ENCODE data around the gene ZFP57. TPM values are rescaled to one million over a fixed set of nuclear protein-coding genes. Genes with fewer than 3 reads are reported as not detected.
"Not testable (repeated sequence)": the region's sequence is repeated elsewhere in the genome, so short reads cannot be mapped to it uniquely, and the experiment has no call there.

The ZFP57 gene
- total and polyA plus RNA-seq, 7 donors: 0.03 TPM; not detected in 6

DNA sequence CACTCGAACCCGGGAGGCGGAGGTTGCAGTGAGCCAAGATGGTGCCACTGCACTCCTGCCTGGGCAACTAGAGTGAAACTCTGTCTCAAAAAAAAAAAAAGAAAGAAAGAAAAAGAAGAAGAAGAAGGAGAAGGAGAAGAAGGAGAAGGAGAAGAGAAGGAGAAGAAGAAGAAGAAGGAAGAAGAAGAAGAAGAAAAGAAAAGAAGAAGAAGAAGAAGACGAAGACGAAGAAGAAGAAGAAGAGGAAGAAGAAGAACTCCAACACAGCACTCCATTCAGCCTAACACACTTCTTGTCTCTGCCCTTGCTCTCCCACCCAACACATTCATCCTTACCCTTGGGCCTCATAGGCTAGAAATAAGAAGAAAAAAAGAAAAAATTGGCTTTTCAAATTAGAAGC, 6.9 kb downstream of the ZFP57 start:
- TF ChIP-seq, protein P1, sequence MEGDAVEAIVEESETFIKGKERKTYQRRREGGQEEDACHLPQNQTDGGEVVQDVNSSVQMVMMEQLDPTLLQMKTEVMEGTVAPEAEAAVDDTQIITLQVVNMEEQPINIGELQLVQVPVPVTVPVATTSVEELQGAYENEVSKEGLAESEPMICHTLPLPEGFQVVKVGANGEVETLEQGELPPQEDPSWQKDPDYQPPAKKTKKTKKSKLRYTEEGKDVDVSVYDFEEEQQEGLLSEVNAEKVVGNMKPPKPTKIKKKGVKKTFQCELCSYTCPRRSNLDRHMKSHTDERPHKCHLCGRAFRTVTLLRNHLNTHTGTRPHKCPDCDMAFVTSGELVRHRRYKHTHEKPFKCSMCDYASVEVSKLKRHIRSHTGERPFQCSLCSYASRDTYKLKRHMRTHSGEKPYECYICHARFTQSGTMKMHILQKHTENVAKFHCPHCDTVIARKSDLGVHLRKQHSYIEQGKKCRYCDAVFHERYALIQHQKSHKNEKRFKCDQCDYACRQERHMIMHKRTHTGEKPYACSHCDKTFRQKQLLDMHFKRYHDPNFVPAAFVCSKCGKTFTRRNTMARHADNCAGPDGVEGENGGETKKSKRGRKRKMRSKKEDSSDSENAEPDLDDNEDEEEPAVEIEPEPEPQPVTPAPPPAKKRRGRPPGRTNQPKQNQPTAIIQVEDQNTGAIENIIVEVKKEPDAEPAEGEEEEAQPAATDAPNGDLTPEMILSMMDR (IDR thresholded peaks at IDR 0.05): no peak
- no peak for TF ChIP-seq POLR2A (IDR thresholded peaks at IDR 0.05)
- TF ChIP-seq EP300 (IDR thresholded peaks at IDR 0.05): no peak
- TF ChIP-seq POLR2AphosphoS5 (IDR thresholded peaks at IDR 0.05): no peak
- 85 to 90% methylated on average over 5 of the region's 5 CpGs for WGBS, 2 donors
- intact Hi-C loops (cut with DNase I): no loop called here

GRCh38 chr6:29673161-29673560, 7.8 kb downstream of the ZFP57 start:
- DNase-seq: no peak
- Histone ChIP-seq H3K9me3 (no peaks in the 10 kb centered on the region), H3K36me3 (no peaks in the 10 kb centered on the region), H3K4me1 (no peaks in the 10 kb centered on the region), H3K27me3 (peaks cover 0 to 24% (median 0%) of the 10 kb centered on the region in 3 donors), H3K27ac (no peak overlapping the region), H3K4me3 (no peak overlapping the region)
- intact Hi-C loops (cut with DNase I): no loop called here
- WGBS, 2 donors: 93 to 97% methylated on average over 12 of the region's 12 CpGs
- TF ChIP-seq, protein P1 (IDR thresholded peaks at IDR 0.05): no peak
- TF ChIP-seq POLR2AphosphoS5 (IDR thresholded peaks at IDR 0.05) (no peak), POLR2A (IDR thresholded peaks at IDR 0.05) (no peak), EP300 (IDR thresholded peaks at IDR 0.05) (no peak)

More for the DNA sequence above, 6.9 kb downstream of the ZFP57 start:
- Histone ChIP-seq H3K36me3 (no peaks in the 10 kb centered on the region), H3K27ac (no peak overlapping the region), H3K4me3 (no peak overlapping the region), H3K27me3 (peaks cover 0 to 24% (median 0%) of the 10 kb centered on the region in 3 donors), H3K4me1 (no peaks in the 10 kb centered on the region), H3K9me3 (no peaks in the 10 kb centered on the region)
- no peak for DNase-seq

DNA sequence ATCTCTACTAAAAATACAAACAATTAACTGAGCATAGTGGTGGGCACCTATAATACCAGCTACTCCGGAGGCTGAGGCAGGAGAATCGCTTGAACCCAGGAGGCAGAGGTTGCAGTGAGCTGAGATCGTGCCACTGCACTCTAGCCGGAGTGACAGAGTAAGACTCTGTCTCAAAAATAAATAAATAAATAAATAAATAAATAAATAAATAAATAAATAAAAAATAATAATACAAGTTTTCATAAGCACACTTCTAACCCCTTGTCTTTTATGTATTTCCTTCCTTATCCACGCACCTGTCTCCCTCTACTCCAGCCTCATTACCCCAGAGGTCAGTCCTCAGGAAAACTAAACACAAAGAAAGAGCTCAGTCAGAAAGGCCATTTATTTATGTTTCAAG, 8.8 kb downstream of the ZFP57 start:
- H3K36me3 ChIP-seq; H3K9me3 ChIP-seq; intact Hi-C loops (cut with DNase I); H3K4me3 ChIP-seq; DNase-seq; H3K27ac ChIP-seq; H3K4me1 ChIP-seq: not testable (repeated sequence)
- 89 to 93% methylated on average over 5 of the region's 5 CpGs for WGBS, 2 donors
- peaks cover 0 to 24% (median 0%) of the 10 kb centered on the region in 3 donors for H3K27me3 ChIP-seq

- Histone ChIP-seq H3K9me3 (no peaks in the 10 kb centered on the region), H3K4me3 (no peak overlapping the region), H3K4me1 (no peaks in the 10 kb centered on the region), H3K27ac (no peak overlapping the region), H3K27me3 (peaks cover 0 to 24% (median 0%) of the 10 kb centered on the region in 3 donors), H3K36me3 (no peaks in the 10 kb centered on the region)
- intact Hi-C loops (cut with DNase I): no loop called here
- TF ChIP-seq POLR2AphosphoS5 (IDR thresholded peaks at IDR 0.05) (no peak), EP300 (IDR thresholded peaks at IDR 0.05) (no peak), POLR2A (IDR thresholded peaks at IDR 0.05) (no peak)
- TF ChIP-seq, protein P1 (IDR thresholded peaks at IDR 0.05): no peak
- WGBS, 2 donors: 18 to 54% methylated on average over 1 of the region's 1 CpG
- no peak for DNase-seq
Observed at GRCh38 chr6:29671026-29671425, 9.9 kb downstream of the ZFP57 start.

GRCh38 chr6:29667158-29667557, 13.8 kb downstream of the ZFP57 start:
- H3K36me3 ChIP-seq: no peaks in the 10 kb centered on the region
- H3K27me3 ChIP-seq: peaks cover 6 to 55% (median 7%) of the 10 kb centered on the region in 3 donors
- intact Hi-C loops (cut with DNase I): no loop called here
- 53 to 63% methylated on average over 5 of the region's 5 CpGs for WGBS, 2 donors
- H3K4me3 ChIP-seq: no peak overlapping the region
- no peaks in the 10 kb centered on the region for H3K9me3 ChIP-seq
- H3K4me1 ChIP-seq: no peaks in the 10 kb centered on the region
- TF ChIP-seq EP300 (IDR thresholded peaks at IDR 0.05) (no peak), POLR2AphosphoS5 (IDR thresholded peaks at IDR 0.05) (no peak), POLR2A (IDR thresholded peaks at IDR 0.05) (no peak)
- TF ChIP-seq, protein P1 (IDR thresholded peaks at IDR 0.05): no peak
- H3K27ac ChIP-seq: no peak overlapping the region
- DNase-seq: no peak
